Esophagus (tissue), 2 donors: ENCODE data around the gene MRS2. TPM values are rescaled to one million over a fixed set of nuclear protein-coding genes. Genes with fewer than 3 reads are reported as not detected.
"Not testable (repeated sequence)": the region's sequence is repeated elsewhere in the genome, so short reads cannot be mapped to it uniquely, and the experiment has no call there.

ENCODE experiments used
- H3K27ac ChIP-seq, 2 donors: one replicate each; pipeline ENCODE4 v1.5.1; 2013; ENCODE audit warnings: low read depth in 2 of 2, mild to moderate bottlenecking in 2 of 2, inconsistent platforms in 1 of 2, low read length in 1 of 2, moderate library complexity in 1 of 2
- H3K27me3 ChIP-seq, 2 donors: one replicate each; pipeline ENCODE4 v1.6.1; 2013; ENCODE audit warnings: low read length in 2 of 2, control low read depth in 1 of 2, mild to moderate bottlenecking in 1 of 2; ENCODE audit not compliant: insufficient read depth in 2 of 2, control insufficient read depth in 1 of 2
- H3K36me3 ChIP-seq, 2 donors: one replicate each; pipeline ENCODE4 v1.6.1; 2013; ENCODE audit warnings: low read length in 1 of 2; ENCODE audit not compliant: control insufficient read depth in 2 of 2, insufficient read depth in 2 of 2
- H3K4me1 ChIP-seq, 2 donors: one replicate each; pipeline ENCODE4 v1.6.1; 2013; ENCODE audit warnings: low read length in 1 of 2; ENCODE audit not compliant: control insufficient read depth in 2 of 2, insufficient read depth in 2 of 2
- H3K4me3 ChIP-seq, 2 donors: one replicate each; pipeline ENCODE4 v1.5.1; 2013; ENCODE audit warnings: low read length in 2 of 2, mild to moderate bottlenecking in 2 of 2, low read depth in 1 of 2, moderate library complexity in 1 of 2
- H3K9me3 ChIP-seq, 2 donors: one replicate each; pipeline ENCODE4 v1.6.1; 2013; ENCODE audit warnings: mild to moderate bottlenecking in 2 of 2, low read depth in 1 of 2, low read length in 1 of 2, moderate library complexity in 1 of 2; ENCODE audit not compliant: control insufficient read depth in 2 of 2, insufficient read depth in 1 of 2
- WGBS, 2 donors: extraction: QIAGEN DNeasy Blood & Tissue Kit; methylation state at CpG; one replicate each; pipeline ENCODE4 v1.1.7; 2013; 5-methylcytosine and 5-hydroxymethylcytosine counted together
- polyA plus RNA-seq, 2 donors: library from polyadenylated mRNA; stranded (reverse); fragments of 200-250 nt; gene quantifications; one replicate each; pipeline ENCODE4 v1.2.3, GENCODE V29; 2013
- donor health status: healthy with polysubstance abuse.
- donor health status: Bipolar disorder and iron deficiency.

The MRS2 gene
- polyA plus RNA-seq, 2 donors, result 9.4 to 10.8 TPM

DNA sequence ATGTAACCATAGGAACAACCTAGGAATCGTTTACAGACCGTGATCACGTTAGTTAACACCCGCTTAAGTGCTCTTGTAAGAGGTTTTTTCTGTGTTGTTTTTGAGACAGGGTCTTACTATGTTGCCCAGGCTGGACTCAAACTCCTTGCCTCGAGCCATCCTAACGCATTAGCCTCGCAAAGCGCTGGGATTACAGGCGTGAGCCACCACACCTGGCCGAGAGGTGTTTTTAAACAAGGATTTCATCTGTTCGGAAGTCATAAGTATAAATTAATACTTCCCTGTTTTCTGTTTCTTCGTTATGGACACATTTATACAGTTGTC, 727 bp downstream of the MRS2 start:
- 4 to 5% methylated on average over 12 of the region's 12 CpGs for WGBS, 2 donors
- Histone ChIP-seq H3K9me3 (no peaks in the 10 kb centered on the region), H3K4me1 (no peaks in the 10 kb centered on the region), H3K36me3 (peaks cover 0 to 4% of the 10 kb centered on the region in 2 donors), H3K27ac (peak overlapping the region; percentile 10 to 56), H3K4me3 (peak overlapping the region; percentile 92 to 95), H3K27me3 (no peaks in the 10 kb centered on the region)

- Histone ChIP-seq H3K36me3 (peaks cover 0 to 6% of the 10 kb centered on the region in 2 donors), H3K4me1 (no peaks in the 10 kb centered on the region), H3K9me3 (no peaks in the 10 kb centered on the region), H3K4me3 (no peak overlapping the region), H3K27me3 (no peaks in the 10 kb centered on the region), H3K27ac (no peak overlapping the region)
- 76 to 90% methylated on average over 5 of the region's 5 CpGs for WGBS, 2 donors
Measured at GRCh38 chr6:24405262-24405661, 2.5 kb downstream of the MRS2 start.

DNA sequence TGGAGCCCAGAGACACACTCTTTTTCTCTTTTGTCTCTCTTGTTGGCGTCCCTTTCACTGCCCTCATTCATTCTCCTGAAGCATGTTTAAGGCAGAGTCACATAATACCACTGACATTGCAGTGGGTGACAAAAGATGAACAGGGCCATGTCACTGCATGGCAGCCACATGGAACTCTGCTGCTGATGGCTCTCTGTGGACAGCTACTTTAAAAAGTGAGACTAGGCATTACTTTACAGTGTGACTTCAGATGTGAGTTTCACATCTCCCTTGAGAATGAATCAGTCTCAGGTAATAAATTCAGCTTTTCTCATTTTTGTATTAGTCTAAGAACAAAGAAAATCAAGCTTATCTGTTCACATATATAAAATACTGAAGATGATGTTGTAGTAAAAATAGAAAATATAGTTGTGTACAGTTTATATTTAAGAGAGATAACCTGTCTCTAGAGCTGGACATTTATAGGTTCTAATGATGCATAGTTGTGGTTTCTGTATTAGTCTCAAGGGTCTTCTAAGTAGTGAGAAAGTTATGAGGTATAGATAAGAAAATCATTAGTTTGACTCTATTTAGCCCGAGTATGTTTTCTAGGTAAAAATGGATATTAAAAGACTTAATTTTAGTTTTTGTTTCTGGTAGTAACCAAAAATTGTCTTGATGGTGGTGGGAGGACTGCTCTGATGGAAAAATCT, 6.1 kb downstream of the MRS2 start:
- Histone ChIP-seq H3K27ac (no peak overlapping the region), H3K27me3 (no peaks in the 10 kb centered on the region), H3K4me3 (no peak overlapping the region), H3K36me3 (peaks cover 6 to 13% of the 10 kb centered on the region in 2 donors), H3K9me3 (no peaks in the 10 kb centered on the region), H3K4me1 (no peaks in the 10 kb centered on the region)
- 91 to 95% methylated on average over 2 of the region's 2 CpGs for WGBS, 2 donors

GRCh38 chr6:24410622-24411021, 7.9 kb downstream of the MRS2 start:
- WGBS, 2 donors, result 95 to 96% methylated on average over 3 of the region's 3 CpGs
- Histone ChIP-seq H3K27ac (no peak overlapping the region), H3K4me3 (no peak overlapping the region), H3K9me3 (no peaks in the 10 kb centered on the region), H3K27me3 (no peaks in the 10 kb centered on the region), H3K4me1 (no peaks in the 10 kb centered on the region), H3K36me3 (peaks cover 6 to 13% of the 10 kb centered on the region in 2 donors)

GRCh38 chr6:24412294-24412693, 9.6 kb downstream of the MRS2 start:
- no peaks in the 10 kb centered on the region for H3K4me1 ChIP-seq
- H3K9me3 ChIP-seq, result no peaks in the 10 kb centered on the region
- no peak overlapping the region for H3K27ac ChIP-seq
- peaks cover 6 to 13% of the 10 kb centered on the region in 2 donors for H3K36me3 ChIP-seq
- WGBS, 2 donors, result 93 to 96% methylated on average over 4 of the region's 4 CpGs
- H3K4me3 ChIP-seq, result no peak overlapping the region
- H3K27me3 ChIP-seq, result no peaks in the 10 kb centered on the region

DNA sequence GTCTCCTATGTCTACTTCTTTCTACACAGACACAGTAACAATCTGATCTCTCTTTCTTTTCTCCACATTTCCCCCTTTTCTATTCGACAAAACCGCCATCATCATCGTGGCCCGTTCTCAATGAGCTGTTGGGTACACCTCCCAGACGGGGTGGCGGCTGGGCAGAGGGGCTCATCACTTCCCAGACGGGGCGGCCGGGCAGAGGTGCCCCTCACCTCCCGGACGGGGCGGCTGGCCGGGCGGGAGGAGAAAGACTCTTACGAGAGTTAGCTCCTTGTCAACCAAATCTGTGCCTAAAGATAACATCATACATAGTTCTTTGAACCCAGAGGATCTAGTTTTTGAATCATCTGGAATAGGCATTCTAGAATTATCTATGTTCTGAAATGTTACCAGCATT, 11.8 kb downstream of the MRS2 start:
- H3K9me3 ChIP-seq, H3K4me1 ChIP-seq, H3K27me3 ChIP-seq, H3K4me3 ChIP-seq, H3K27ac ChIP-seq: not testable (repeated sequence)
- 97 to 98% methylated on average over 15 of the region's 15 CpGs for WGBS, 2 donors
- peaks cover 7 to 15% of the 10 kb centered on the region in 2 donors for H3K36me3 ChIP-seq

DNA sequence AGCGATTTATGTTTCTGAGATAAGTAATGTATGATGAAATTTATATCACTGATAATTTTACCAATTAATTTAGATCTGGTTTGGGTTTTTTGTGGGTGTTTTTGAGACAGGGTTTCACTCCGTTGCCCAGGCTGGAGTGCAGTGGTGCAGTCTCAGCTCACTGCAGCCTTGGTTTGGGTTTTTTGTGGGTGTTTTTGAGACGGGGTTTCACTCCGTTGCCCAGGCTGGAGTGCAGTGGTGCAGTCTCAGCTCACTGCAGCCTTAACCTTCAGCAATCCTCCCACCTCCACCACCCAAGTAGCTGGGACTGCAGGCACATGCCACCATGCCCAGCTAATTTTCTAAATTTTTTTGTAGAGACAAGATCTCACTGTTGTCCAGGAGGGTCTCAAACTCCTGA, 13.0 kb downstream of the MRS2 start:
- no peak overlapping the region for H3K4me3 ChIP-seq
- no peaks in the 10 kb centered on the region for H3K27me3 ChIP-seq
- peaks cover 10 to 22% of the 10 kb centered on the region in 2 donors for H3K36me3 ChIP-seq
- H3K4me1 ChIP-seq, result no peaks in the 10 kb centered on the region
- no peaks in the 10 kb centered on the region for H3K9me3 ChIP-seq
- H3K27ac ChIP-seq, result no peak overlapping the region
- WGBS, 2 donors, result 88 to 89% methylated on average over 4 of the region's 4 CpGs

DNA sequence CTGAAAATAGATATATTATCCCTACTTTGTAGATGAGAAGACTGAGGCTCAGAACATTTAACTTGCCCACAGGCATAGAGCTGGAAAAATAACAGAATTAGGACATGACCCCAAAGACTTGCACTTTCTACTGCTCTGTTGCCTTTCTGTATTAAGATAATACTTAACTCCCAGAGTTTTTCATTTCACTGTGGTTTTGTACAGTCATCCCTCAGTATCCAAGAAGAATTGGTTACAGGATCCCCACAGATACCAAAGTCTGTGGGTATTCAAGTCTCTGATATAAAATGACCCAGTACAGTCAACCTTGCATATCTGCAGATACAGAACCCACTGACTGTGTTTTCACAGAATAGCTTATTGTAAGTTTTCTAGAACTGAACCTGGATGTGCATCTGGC, 16.8 kb downstream of the MRS2 start:
- H3K4me3 ChIP-seq, result no peak overlapping the region
- H3K4me1 ChIP-seq, result no peaks in the 10 kb centered on the region
- peaks cover 9 to 20% of the 10 kb centered on the region in 2 donors for H3K36me3 ChIP-seq
- no peaks in the 10 kb centered on the region for H3K9me3 ChIP-seq
- H3K27ac ChIP-seq, result no peak overlapping the region
- H3K27me3 ChIP-seq, result no peaks in the 10 kb centered on the region

DNA sequence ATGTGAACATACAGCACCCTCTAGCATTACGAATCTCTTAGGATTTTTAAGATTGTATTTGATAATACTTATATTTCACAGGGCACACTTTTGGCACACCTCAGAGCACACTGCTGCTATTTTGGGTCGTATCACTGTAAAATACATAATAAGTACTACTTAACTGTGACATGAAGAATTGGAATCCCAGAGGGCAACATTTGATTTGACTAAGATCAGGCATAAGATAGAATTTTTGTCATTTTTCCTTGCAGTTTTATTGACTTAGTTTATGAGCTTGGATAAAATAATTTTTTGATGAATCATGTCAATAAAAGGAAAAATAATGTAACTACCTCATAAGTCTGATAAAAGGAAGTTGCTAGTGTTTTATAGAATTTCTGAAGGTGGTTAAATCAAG, 22.4 kb downstream of the MRS2 start:
- Histone ChIP-seq H3K36me3 (peaks cover 6 to 12% of the 10 kb centered on the region in 2 donors), H3K9me3 (no peaks in the 10 kb centered on the region), H3K27ac (no peak overlapping the region), H3K27me3 (no peaks in the 10 kb centered on the region), H3K4me3 (no peak overlapping the region), H3K4me1 (no peaks in the 10 kb centered on the region)
- 91 to 92% methylated on average over 2 of the region's 2 CpGs for WGBS, 2 donors

- Histone ChIP-seq H3K36me3 (peaks cover 7% of the 10 kb centered on the region in 2 donors), H3K9me3 (no peaks in the 10 kb centered on the region)
- WGBS, 2 donors, result 78 to 90% methylated on average over 10 of the region's 10 CpGs
Measured at GRCh38 chr6:24426729-24427446, 24.2 kb downstream of the MRS2 start.

More at GRCh38 chr6:24426729-24427446, 24.2 kb downstream of the MRS2 start:
- no peaks in the 10 kb centered on the region for H3K27me3 ChIP-seq
- no peaks in the 10 kb centered on the region for H3K4me1 ChIP-seq
- no peak overlapping the region for H3K4me3 ChIP-seq
- H3K27ac ChIP-seq, result no peak overlapping the region
